Endothelial cell of hepatic sinusoid (primary cell): ENCODE results near the gene NDNF.

Experiments used
- in situ Hi-C: cut with HindIII; loops from 2 replicates; pipeline ENCODE4 v1.10.0; 2017; ENCODE audit warnings: low sequenced_read_pairs

The NDNF gene

GRCh38 chr4:121072224-121073003, at the start of gene NDNF:
TSS of gene NDNF (minus strand) at chr4:121072535. CDS start at chr4:121045837, 26,698 bp downstream.
- in situ Hi-C loops, result no loop called here

GRCh38 chr4:121119715-121120114, 47.4 kb upstream of the NDNF start:
- in situ Hi-C loops, result no loop called here

- in situ Hi-C loops, result no loop called here
These were observed 46.0 kb upstream of the NDNF start for GRCh38 chr4:121118344-121118743.

GRCh38 chr4:121114756-121115155, 42.4 kb upstream of the NDNF start:
- in situ Hi-C loops, result no loop called here

- in situ Hi-C loops, result no loop called here
These were observed 40.2 kb upstream of the NDNF start for GRCh38 chr4:121112530-121112929.

GRCh38 chr4:121108557-121108956, 36.2 kb upstream of the NDNF start:
- in situ Hi-C loops, result no loop called here

GRCh38 chr4:121107507-121107906, 35.2 kb upstream of the NDNF start:
- in situ Hi-C loops, result no loop called here

GRCh38 chr4:121100093-121100775, 27.9 kb upstream of the NDNF start:
- in situ Hi-C loops, result no loop called here

- in situ Hi-C loops, result no loop called here
These were observed 25.9 kb upstream of the NDNF start for GRCh38 chr4:121098266-121098665.

- in situ Hi-C loops, result no loop called here
These were observed 24.3 kb upstream of the NDNF start for GRCh38 chr4:121096629-121097028.

- in situ Hi-C loops, result no loop called here
These were observed 23.9 kb upstream of the NDNF start for GRCh38 chr4:121096191-121096590.

GRCh38 chr4:121094297-121094966, 22.1 kb upstream of the NDNF start:
- in situ Hi-C loops, result no loop called here

- in situ Hi-C loops, result no loop called here
These were observed 20.9 kb upstream of the NDNF start for GRCh38 chr4:121093261-121093660.

- in situ Hi-C loops, result no loop called here
These were observed 19.6 kb upstream of the NDNF start for GRCh38 chr4:121091941-121092340.

GRCh38 chr4:121088867-121089266, 16.5 kb upstream of the NDNF start:
- in situ Hi-C loops, result no loop called here

GRCh38 chr4:121079376-121079775, 7.0 kb upstream of the NDNF start:
- in situ Hi-C loops, result no loop called here

GRCh38 chr4:121077496-121077895, 5.2 kb upstream of the NDNF start:
- in situ Hi-C loops, result no loop called here

GRCh38 chr4:121076416-121076815, 4.1 kb upstream of the NDNF start:
- in situ Hi-C loops, result no loop called here

- in situ Hi-C loops, result no loop called here
These were observed 1.5 kb upstream of the NDNF start for GRCh38 chr4:121073672-121074381.

- in situ Hi-C loops, result no loop called here
These were observed 685 bp upstream of the NDNF start for GRCh38 chr4:121073004-121073435.

GRCh38 chr4:121071640-121072223, 603 bp downstream of the NDNF start:
- in situ Hi-C loops, result no loop called here
